H9 (cell line): Measurements from ENCODE around the gene EIF1AD. TPM values are rescaled to one million over a fixed set of nuclear protein-coding genes. Genes with fewer than 3 reads are reported as not detected.
A peak's percentile ranks its signal among the peaks of the same experiment; 100 is the strongest.

Experiments used
- DNase-seq: peaks from one replicate; pipeline ENCODE4 v3.0.0-alpha.2; 2017
- H2AFZ ChIP-seq: one replicate; pipeline ENCODE4 v1.6.1; 2013; ENCODE audit warnings: mild to moderate bottlenecking, low read length, control low read depth, moderate library complexity
- H2AK5ac ChIP-seq: 2 replicates; pipeline ENCODE4 v1.6.1; 2013; ENCODE audit warnings: low read length, control low read depth, mixed read lengths; ENCODE audit not compliant: insufficient read length
- H2BK120ac ChIP-seq: one replicate; pipeline ENCODE4 v1.6.1; 2013; ENCODE audit warnings: low read depth, mild to moderate bottlenecking, low read length, control low read depth, inconsistent platforms; ENCODE audit not compliant: poor library complexity, severe bottlenecking
- H2BK12ac ChIP-seq: 2 replicates; pipeline ENCODE4 v1.6.1; 2013; ENCODE audit warnings: low read length, control low read depth, mixed read lengths, low read depth; ENCODE audit not compliant: insufficient read length
- H2BK15ac ChIP-seq: 2 replicates; pipeline ENCODE4 v1.6.1; 2013; ENCODE audit warnings: low read depth, low read length, control low read depth
- H2BK20ac ChIP-seq: one replicate; pipeline ENCODE4 v1.6.1; 2013; ENCODE audit warnings: low read depth, mild to moderate bottlenecking, low read length, control low read depth, inconsistent platforms; ENCODE audit not compliant: poor library complexity, severe bottlenecking
- H2BK5ac ChIP-seq: 2 replicates; pipeline ENCODE4 v1.6.1; 2013; ENCODE audit warnings: low read length, control low read depth, mixed read lengths; ENCODE audit not compliant: insufficient read length
- H3K14ac ChIP-seq: 2 replicates; pipeline ENCODE4 v1.6.1; 2013; ENCODE audit warnings: low read length, control low read depth; ENCODE audit not compliant: insufficient read depth
- H3K18ac ChIP-seq: 2 replicates; pipeline ENCODE4 v1.6.1; 2013; ENCODE audit warnings: low read depth, mild to moderate bottlenecking, mixed read lengths, low read length, control low read depth; ENCODE audit not compliant: insufficient read length
- H3K23ac ChIP-seq: 2 replicates; pipeline ENCODE4 v1.6.1; 2013; ENCODE audit warnings: low read length, control low read depth, mixed read lengths, low read depth; ENCODE audit not compliant: insufficient read length
- H3K23me2 ChIP-seq: 2 replicates; pipeline ENCODE4 v1.6.1; 2013; ENCODE audit warnings: low read depth, mild to moderate bottlenecking, mixed read lengths, low read length, control low read depth; ENCODE audit not compliant: insufficient read length, poor library complexity, severe bottlenecking
- H3K27ac ChIP-seq: 2 replicates; pipeline ENCODE4 v1.5.1; 2013; ENCODE audit warnings: low read length, control low read depth, mixed read lengths, low read depth; ENCODE audit not compliant: insufficient read length
- H3K27me3 ChIP-seq: 2 replicates; pipeline ENCODE4 v1.6.1; 2013; ENCODE audit warnings: low read length, control low read depth, inconsistent platforms; ENCODE audit not compliant: insufficient read depth
- H3K4ac ChIP-seq: 2 replicates; pipeline ENCODE4 v1.6.1; 2013; ENCODE audit warnings: low read depth, mild to moderate bottlenecking, control low read depth, inconsistent platforms, low read length, moderate library complexity
- H3K4me1 ChIP-seq: 2 replicates; pipeline ENCODE4 v1.6.1; 2013; ENCODE audit warnings: low read length, control low read depth, inconsistent platforms; ENCODE audit not compliant: insufficient read depth
- H3K4me2 ChIP-seq: 2 replicates; pipeline ENCODE4 v1.6.1; 2013; ENCODE audit warnings: low read length, control low read depth, mixed read lengths; ENCODE audit not compliant: insufficient read length, insufficient read depth
- H3K56ac ChIP-seq: 2 replicates; pipeline ENCODE4 v1.6.1; 2013; ENCODE audit warnings: low read depth, mild to moderate bottlenecking, mixed read lengths, low read length, control low read depth; ENCODE audit not compliant: insufficient read length
- H3K79me1 ChIP-seq: 2 replicates; pipeline ENCODE4 v1.6.1; 2013; ENCODE audit warnings: low read depth, mild to moderate bottlenecking, moderate library complexity, low read length, control low read depth, inconsistent platforms; ENCODE audit not compliant: insufficient read depth, poor library complexity, severe bottlenecking
- H3K79me2 ChIP-seq: 2 replicates; pipeline ENCODE4 v1.6.1; 2013; ENCODE audit warnings: low read length, control low read depth, inconsistent platforms; ENCODE audit not compliant: insufficient read depth
- H3K9ac ChIP-seq: 2 replicates; pipeline ENCODE4 v1.6.1; 2013; ENCODE audit warnings: low read length, control low read depth, mixed read lengths; ENCODE audit not compliant: insufficient read length; ENCODE audit errors: extremely low read depth
- H3K9me3 ChIP-seq: one replicate; pipeline ENCODE4 v1.6.1; 2013; ENCODE audit warnings: low read depth, low read length, inconsistent platforms; ENCODE audit not compliant: control insufficient read depth
- H3T11ph ChIP-seq: one replicate; pipeline ENCODE4 v1.6.1; 2013; ENCODE audit warnings: mild to moderate bottlenecking, low read length, control low read depth, inconsistent platforms
- H4K20me1 ChIP-seq: one replicate; pipeline ENCODE4 v1.6.1; 2013; ENCODE audit not compliant: control insufficient read depth, insufficient read length, insufficient read depth
- H4K5ac ChIP-seq: 2 replicates; pipeline ENCODE4 v1.6.1; 2013; ENCODE audit warnings: low read depth, mild to moderate bottlenecking, mixed read lengths, low read length, control low read depth; ENCODE audit not compliant: insufficient read length
- H4K8ac ChIP-seq: replicated peaks from 2 replicates; pipeline ENCODE4 v1.6.1; 2013; ENCODE audit warnings: low read length, control low read depth, mixed read lengths, low read depth; ENCODE audit not compliant: insufficient read length
- H4K91ac ChIP-seq: 2 replicates; pipeline ENCODE4 v1.6.1; 2013; ENCODE audit warnings: low read depth, mild to moderate bottlenecking, moderate library complexity, mixed read lengths, low read length, control low read depth; ENCODE audit not compliant: insufficient read length
- H3K27ac Mint-ChIP-seq, 3 experiments: 2 replicates in 2 of 3; 3 replicates in 1 of 3; pipeline ENCODE4 v1.8.0; 2020 to 2021; ENCODE audit warnings: mixed read lengths in 3 of 3, mild to moderate bottlenecking in 1 of 3, moderate library complexity in 1 of 3
- H3K27me3 Mint-ChIP-seq: 2 replicates; pipeline ENCODE4 v1.8.0; 2021; ENCODE audit warnings: low read depth, mild to moderate bottlenecking, moderate library complexity, mixed read lengths
- H3K36me3 Mint-ChIP-seq, 3 experiments: 2 replicates in 2 of 3; 3 replicates in 1 of 3; pipeline ENCODE4 v1.8.0; 2020 to 2021; ENCODE audit warnings: low read depth in 3 of 3, mixed read lengths in 3 of 3; ENCODE audit not compliant: insufficient read depth in 1 of 3
- H3K4me1 Mint-ChIP-seq, 2 experiments: 2 replicates each; pipeline ENCODE4 v1.8.0; 2020; ENCODE audit warnings: mixed read lengths in 2 of 2
- H3K4me3 Mint-ChIP-seq, 2 experiments: 2 replicates in 1 of 2; 3 replicates in 1 of 2; pipeline ENCODE4 v1.8.0; 2020 to 2021; ENCODE audit warnings: mild to moderate bottlenecking in 2 of 2, mixed read lengths in 2 of 2, moderate library complexity in 1 of 2
- H3K9me3 Mint-ChIP-seq, 2 experiments: 2 replicates in 1 of 2; 3 replicates in 1 of 2; pipeline ENCODE4 v1.8.0; 2020; ENCODE audit warnings: mild to moderate bottlenecking in 2 of 2, mixed read lengths in 2 of 2, moderate library complexity in 1 of 2
- CTCF ChIP-seq: fragments of 200-600 bp; sonication (generic); conservative IDR thresholded peaks from 3 replicates; pipeline ENCODE4 v1.8.0; 2021; ENCODE audit warnings: antibody characterized with exemption, mild to moderate bottlenecking
- WGBS: extraction: QIAGEN DNeasy Blood & Tissue Kit; methylation state at CpG from one replicate; pipeline ENCODE4 v1.1.7; 2013; ENCODE audit warnings: missing lambda C conversion rate, low lambda C conversion rate, mixed read lengths; ENCODE audit not compliant: insufficient read length; ENCODE audit errors: extremely low coverage; 5-methylcytosine and 5-hydroxymethylcytosine counted together
- total RNA-seq: library from RNA; stranded (reverse); gene quantifications from 2 replicates; pipeline ENCODE4 v1.2.1, GENCODE V29; 2021

The EIF1AD gene
- total RNA-seq, 1 experiment from 2014 or later = 46.7 TPM

- WGBS = no CpG with 5 or more reads among the region's 17 CpGs
- H3K4me3 Mint-ChIP-seq = peak overlapping the region in 1 of 2 experiments; percentile 26; a peak in 1 of 5 replicates
These were observed 43.1 kb downstream of the EIF1AD start for GRCh38 chr11:65958774-65959420.

More at GRCh38 chr11:65958774-65959420, 43.1 kb downstream of the EIF1AD start:
- Histone ChIP-seq H3K27ac (no peak overlapping the region), H3K4me1 (peaks cover 3% of the 10 kb centered on the region; the same call in 1 of the 2 replicates), H2BK12ac (no peak overlapping the region), H3K14ac (no peak overlapping the region; the same call in 1 of the 2 replicates), H3K56ac (no peak overlapping the region), H3K9me3 (no peaks in the 10 kb centered on the region), H2BK5ac (no peak overlapping the region), H4K5ac (no peak overlapping the region), H3K4ac (no peak overlapping the region), H3K27me3 (no peaks in the 10 kb centered on the region), H2BK20ac (no peak overlapping the region), H2AFZ (no peak overlapping the region), H3K79me1 (peaks cover 5% of the 10 kb centered on the region), H4K91ac (no peak overlapping the region), H2BK15ac (no peak overlapping the region), H3T11ph (no peak overlapping the region), H3K23me2 (peaks cover 3% of the 10 kb centered on the region), H3K9ac (no peak overlapping the region), H3K4me2 (no peak overlapping the region), H4K8ac (no peak overlapping the region), H3K79me2 (peaks cover 10% of the 10 kb centered on the region; the same call in 1 of the 2 replicates), H2AK5ac (no peak overlapping the region), H3K23ac (no peak overlapping the region), H4K20me1 (no peaks in the 10 kb centered on the region), H2BK120ac (no peak overlapping the region), H3K18ac (no peak overlapping the region)
- Mint-ChIP-seq H3K4me1 (peaks cover 11 to 16% of the 10 kb centered on the region in 2 experiments), H3K9me3 (no peaks in the 10 kb centered on the region; a peak in 1 of 5 replicates), H3K27ac (peak overlapping the region; percentile 15 to 76 (median 53); a peak in 2 of 7 replicates), H3K27me3 (no peaks in the 10 kb centered on the region; the same call in 1 of the 2 replicates), H3K36me3 (peaks cover 3 to 14% (median 8%) of the 10 kb centered on the region in 3 experiments; a peak in 6 of 7 replicates)
- no peak for TF ChIP-seq CTCF
- DNase-seq = no peak
